GM23248 (cell line): ENCODE results near the gene GRIK3. TPM values are rescaled to one million over a fixed set of nuclear protein-coding genes. Genes with fewer than 3 reads are reported as not detected.

Experiments used
- DNase-seq: peaks from one replicate; pipeline ENCODE4 v3.0.0-alpha.2; 2015
- H2AFZ ChIP-seq: fragments of 200-600 bp; sonication (generic); 2 replicates; pipeline ENCODE4 v1.6.1; 2016; ENCODE audit warnings: antibody characterized with exemption
- H3F3A ChIP-seq: fragments of 200-600 bp; sonication (generic); 2 replicates; pipeline ENCODE4 v1.6.1; 2016; ENCODE audit warnings: mild to moderate bottlenecking, antibody characterized with exemption, mixed run types; ENCODE audit not compliant: insufficient read depth
- H3K27ac ChIP-seq: fragments of 200-600 bp; sonication (generic); 2 replicates; pipeline ENCODE4 v1.5.1; 2016; ENCODE audit warnings: mild to moderate bottlenecking
- H3K27me3 ChIP-seq: fragments of 200-600 bp; sonication (generic); replicated peaks from 2 replicates; pipeline ENCODE4 v1.6.1; 2016; ENCODE audit warnings: mild to moderate bottlenecking; ENCODE audit not compliant: insufficient read depth
- H3K36me3 ChIP-seq: fragments of 200-600 bp; sonication (generic); 2 replicates; pipeline ENCODE4 v1.6.1; 2016; ENCODE audit warnings: low read depth, mild to moderate bottlenecking
- H3K4me1 ChIP-seq: fragments of 200-600 bp; sonication (generic); 2 replicates; pipeline ENCODE4 v1.6.1; 2016; ENCODE audit warnings: mild to moderate bottlenecking; ENCODE audit not compliant: insufficient read depth
- H3K4me2 ChIP-seq: fragments of 200-600 bp; sonication (generic); one replicate; pipeline ENCODE4 v1.6.1; 2016; ENCODE audit warnings: mild to moderate bottlenecking; ENCODE audit not compliant: unreplicated experiment
- H3K4me3 ChIP-seq: fragments of 200-600 bp; sonication (generic); 2 replicates; pipeline ENCODE4 v1.5.1; 2016; ENCODE audit warnings: mild to moderate bottlenecking
- H3K79me2 ChIP-seq: fragments of 200-600 bp; sonication (generic); 2 replicates; pipeline ENCODE4 v1.6.1; 2016; ENCODE audit warnings: mild to moderate bottlenecking; ENCODE audit not compliant: insufficient read depth
- H3K9ac ChIP-seq: fragments of 200-600 bp; sonication (generic); 2 replicates; pipeline ENCODE4 v1.6.1; 2016; ENCODE audit warnings: mild to moderate bottlenecking
- H3K9me2 ChIP-seq: fragments of 200-600 bp; sonication (generic); 2 replicates; pipeline ENCODE4 v1.6.1; 2016; ENCODE audit warnings: mixed run types, mild to moderate bottlenecking, moderate library complexity; ENCODE audit not compliant: insufficient read depth
- H3K9me3 ChIP-seq: fragments of 200-600 bp; sonication (generic); one replicate; pipeline ENCODE4 v1.6.1; 2017; ENCODE audit warnings: low read depth
- H4K20me1 ChIP-seq: fragments of 200-600 bp; sonication (generic); 2 replicates; pipeline ENCODE4 v1.6.0; 2016; ENCODE audit not compliant: insufficient read depth
- EZH2 ChIP-seq: fragments of 200-600 bp; sonication (generic); IDR thresholded peaks from 2 replicates; pipeline ENCODE4 v1.6.1; 2018; ENCODE audit warnings: antibody characterized with exemption, mild to moderate bottlenecking; ENCODE audit not compliant: insufficient read depth, poor library complexity, severe bottlenecking
- EZH2phosphoT487 ChIP-seq: fragments of 200-600 bp; sonication (generic); IDR thresholded peaks from 2 replicates; pipeline ENCODE4 v1.6.1; 2018; ENCODE audit warnings: antibody characterized with exemption, moderate library complexity, mild to moderate bottlenecking, low read depth; ENCODE audit not compliant: insufficient read depth
- WGBS, 2 experiments: methylation state at CpG; one replicate each; pipeline ENCODE4 v1.1.6; 2015 to 2017; ENCODE audit warnings: low lambda C conversion rate in 2 of 2, low coverage in 1 of 2; ENCODE audit errors: missing lambda C conversion rate in 2 of 2; 5-methylcytosine and 5-hydroxymethylcytosine counted together
- in situ Hi-C: fragments of 300-500 bp; cut with MboI; formaldehyde crosslinking; loops from 2 replicates; pipeline ENCODE4 v1.15.0; 2020
- polyA plus RNA-seq: library from polyadenylated mRNA; unstranded; fragments of >200 nt; fragmentation: Nextera tagmentation; extraction: Ambion mirVana; gene quantifications from 2 replicates; pipeline ENCODE4 v1.2.1, GENCODE V29; 2016
- total RNA-seq: library from RNA; depleted of rRNA; stranded (reverse); fragments of >200 nt; shearing (Covaris generic); gene quantifications from 2 replicates; pipeline ENCODE4 v1.2.3, GENCODE V29; 2014

Gene GRIK3
- total and polyA plus RNA-seq, 2 experiments from 2014 or later, result not detected

DNA sequence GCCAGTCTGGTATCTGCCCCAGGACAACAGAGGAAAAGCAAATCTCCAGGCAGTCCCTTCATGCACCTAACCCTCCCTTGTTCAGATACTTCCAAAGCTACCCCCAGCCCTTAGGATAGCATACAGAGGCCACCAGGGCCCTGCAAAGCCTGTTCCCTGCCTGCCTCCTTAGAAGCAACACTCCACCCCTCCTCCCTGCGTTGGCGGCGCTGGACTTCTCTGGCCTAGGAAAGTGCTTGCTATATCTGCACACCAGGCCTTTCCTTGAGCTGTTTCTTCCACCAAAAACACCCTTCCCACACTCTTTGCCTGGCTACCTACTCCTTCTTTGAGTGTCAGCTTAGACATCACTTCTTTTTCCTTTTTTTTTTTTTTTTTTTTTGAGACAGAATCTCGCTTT lies 61.3 kb downstream of the GRIK3 start:
- no peak for TF ChIP-seq EZH2
- no peak for TF ChIP-seq EZH2phosphoT487
- Histone ChIP-seq H3K9me2 (no peaks in the 10 kb centered on the region), H3K9ac (no peak overlapping the region), H2AFZ (no peak overlapping the region), H3F3A (no peaks in the 10 kb centered on the region), H3K4me2 (no peak overlapping the region), H3K27me3 (no peaks in the 10 kb centered on the region), H3K4me3 (no peak overlapping the region), H4K20me1 (no peaks in the 10 kb centered on the region), H3K9me3 (no peaks in the 10 kb centered on the region), H3K27ac (no peak overlapping the region), H3K4me1 (no peaks in the 10 kb centered on the region), H3K36me3 (no peaks in the 10 kb centered on the region), H3K79me2 (no peaks in the 10 kb centered on the region)
- no peak for DNase-seq
- in situ Hi-C loops, result no loop called here
- WGBS, 2 experiments, result 38 to 52% methylated on average over 3 to 4 of the region's 4 CpGs

DNA sequence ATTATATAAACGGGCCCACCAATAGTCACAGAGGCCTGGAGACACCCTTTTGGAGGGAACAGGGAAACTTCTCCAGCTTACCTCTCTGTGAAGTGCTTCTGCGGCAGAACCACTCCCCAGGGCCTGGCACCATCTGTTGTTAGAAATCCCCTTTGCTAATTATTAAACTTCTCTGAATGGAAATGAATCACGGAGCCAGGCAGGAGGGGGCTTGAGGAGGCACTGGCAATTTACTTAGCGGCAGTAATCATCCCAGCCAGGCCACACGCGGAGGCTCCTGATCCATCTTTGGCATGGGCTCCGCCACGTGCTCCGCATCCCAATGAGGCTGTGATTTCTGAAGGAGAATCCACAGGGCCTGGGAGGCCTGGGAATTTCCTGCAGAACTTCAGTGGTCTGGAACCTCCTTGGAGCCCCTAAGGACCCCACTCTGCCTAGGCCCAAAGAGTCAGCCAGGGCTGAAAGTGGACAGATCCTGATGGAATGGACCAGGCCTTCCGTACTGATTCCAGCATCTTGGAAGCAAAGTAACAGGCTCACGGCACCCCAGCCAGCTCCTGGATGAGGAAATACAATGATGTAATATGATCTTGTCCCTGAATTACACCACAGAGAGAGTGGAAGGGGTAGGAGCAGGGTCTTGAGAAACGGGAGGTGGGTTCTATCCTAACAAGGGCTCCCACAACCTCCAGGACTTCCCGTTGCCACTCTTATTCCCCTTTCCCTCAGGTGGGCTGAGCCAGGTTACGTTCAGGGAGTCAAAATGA lies 62.3 kb downstream of the GRIK3 start:
- DNase-seq, result no peak

DNA sequence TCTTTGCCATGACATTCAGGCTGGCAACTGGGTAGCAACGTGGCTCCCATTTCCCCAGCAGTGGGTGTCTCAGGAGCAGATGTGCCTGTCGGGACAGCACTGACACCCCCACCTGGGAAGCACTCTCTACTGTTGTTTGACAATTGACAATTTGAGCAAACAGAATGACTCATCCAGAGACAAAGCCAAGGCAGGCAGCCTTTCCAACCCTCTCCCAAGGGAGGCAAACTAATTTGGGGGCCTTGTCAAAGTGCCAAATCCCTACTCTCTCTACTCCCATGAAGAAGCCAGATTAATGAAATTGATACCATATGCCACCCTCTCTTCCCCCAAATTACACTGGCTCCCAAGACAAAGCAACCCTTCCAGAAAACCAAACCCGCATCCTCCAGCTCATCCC lies 65.6 kb downstream of the GRIK3 start:
- H3K4me3 ChIP-seq, result no peak overlapping the region
- no peaks in the 10 kb centered on the region for H3F3A ChIP-seq
- H3K9ac ChIP-seq, result no peak overlapping the region
- no peaks in the 10 kb centered on the region for H3K4me1 ChIP-seq
- no peak for TF ChIP-seq EZH2
- TF ChIP-seq EZH2phosphoT487, result no peak
- H3K9me2 ChIP-seq, result no peaks in the 10 kb centered on the region
- no peak for DNase-seq
- H3K27me3 ChIP-seq, result no peaks in the 10 kb centered on the region
- no peaks in the 10 kb centered on the region for H3K79me2 ChIP-seq
- no peak overlapping the region for H2AFZ ChIP-seq
- no peaks in the 10 kb centered on the region for H3K9me3 ChIP-seq
- H3K36me3 ChIP-seq, result no peaks in the 10 kb centered on the region
- H3K4me2 ChIP-seq, result no peak overlapping the region
- in situ Hi-C loops, result no loop called here
- 2 to 6% methylated on average over 3 of the region's 3 CpGs for WGBS, 2 experiments
- H3K27ac ChIP-seq, result no peak overlapping the region
- H4K20me1 ChIP-seq, result no peaks in the 10 kb centered on the region

More for the DNA sequence above, 62.3 kb downstream of the GRIK3 start:
- no peak overlapping the region for H3K9ac ChIP-seq
- H3K4me3 ChIP-seq, result no peak overlapping the region
- in situ Hi-C loops, result no loop called here
- H3K36me3 ChIP-seq, result no peaks in the 10 kb centered on the region
- H3F3A ChIP-seq, result no peaks in the 10 kb centered on the region
- H3K79me2 ChIP-seq, result no peaks in the 10 kb centered on the region
- H3K27ac ChIP-seq, result no peak overlapping the region
- H3K4me1 ChIP-seq, result no peaks in the 10 kb centered on the region
- H3K27me3 ChIP-seq, result no peaks in the 10 kb centered on the region
- no peak for TF ChIP-seq EZH2
- TF ChIP-seq EZH2phosphoT487, result no peak
- H2AFZ ChIP-seq, result no peak overlapping the region
- no peak overlapping the region for H3K4me2 ChIP-seq
- no peaks in the 10 kb centered on the region for H3K9me2 ChIP-seq
- WGBS, 2 experiments, result 26 to 31% methylated on average over 14 of the region's 14 CpGs
- H4K20me1 ChIP-seq, result no peaks in the 10 kb centered on the region
- H3K9me3 ChIP-seq, result no peaks in the 10 kb centered on the region

DNA sequence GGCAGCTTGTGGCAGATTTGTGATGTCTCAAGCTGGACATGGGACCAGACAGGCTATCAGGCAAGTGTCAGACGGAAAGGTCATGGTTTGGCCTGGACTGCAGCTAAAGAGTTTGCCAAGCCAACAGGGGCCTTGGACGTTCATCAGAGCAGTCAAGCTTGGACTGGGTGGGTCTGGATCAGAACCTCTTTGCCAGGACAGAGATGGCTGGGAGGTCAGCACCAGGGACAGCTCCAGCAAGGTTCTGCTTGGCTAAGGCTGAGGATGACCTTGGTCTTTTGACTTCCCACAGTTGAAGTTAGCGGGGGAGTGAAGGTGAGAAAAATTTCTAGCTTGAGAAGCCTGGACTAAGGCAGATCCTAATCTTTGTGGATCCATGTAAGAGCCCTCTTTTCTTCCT lies 68.1 kb downstream of the GRIK3 start:
- in situ Hi-C loops, result no loop called here
- WGBS, 2 experiments, result 8 to 11% methylated on average over 3 of the region's 3 CpGs
- H3F3A ChIP-seq, result no peaks in the 10 kb centered on the region

More for the DNA sequence above, 68.1 kb downstream of the GRIK3 start:
- Histone ChIP-seq H3K9me2 (no peaks in the 10 kb centered on the region), H3K36me3 (no peaks in the 10 kb centered on the region), H3K27me3 (no peaks in the 10 kb centered on the region), H2AFZ (no peak overlapping the region), H3K4me1 (no peaks in the 10 kb centered on the region), H3K27ac (no peak overlapping the region), H3K9me3 (no peaks in the 10 kb centered on the region), H3K79me2 (no peaks in the 10 kb centered on the region), H3K9ac (no peak overlapping the region), H4K20me1 (no peaks in the 10 kb centered on the region), H3K4me3 (no peak overlapping the region), H3K4me2 (no peak overlapping the region)
- peak; percentile 34 for DNase-seq
- no peak for TF ChIP-seq EZH2phosphoT487
- no peak for TF ChIP-seq EZH2
